ENCODE measurements around the gene GAK. TPM values are rescaled to one million over a fixed set of nuclear protein-coding genes. Genes with fewer than 3 reads are reported as not detected.
"Not testable (repeated sequence)": the region's sequence is repeated elsewhere in the genome, so short reads cannot be mapped to it uniquely, and the experiment has no call there.

Gene GAK
- total RNA-seq, 1 donor from 2014 or later, result 72.1 TPM

GRCh38 chr4:954211-955020 is 22.3 kb upstream of the GAK start:
- peak; percentile 27 for DNase-seq (ENCODE audit: low spot score)
- ATAC-seq, result no peak

- DNase-seq (ENCODE audit: low spot score), result no peak
- no peak for ATAC-seq
Measured at GRCh38 chr4:953574-953915, 21.4 kb upstream of the GAK start.

- DNase-seq (ENCODE audit: low spot score) (no peak), ATAC-seq (no peak)
Measured at GRCh38 chr4:952881-953573, 20.9 kb upstream of the GAK start.

GRCh38 chr4:951594-952468 is 19.7 kb upstream of the GAK start:
- DNase-seq (ENCODE audit: low spot score), result no peak

GRCh38 chr4:951186-951585 is 19.1 kb upstream of the GAK start:
- ATAC-seq (no peak), DNase-seq (ENCODE audit: low spot score) (no peak)

More at GRCh38 chr4:951594-952468, 19.7 kb upstream of the GAK start:
- ATAC-seq, result no peak

GRCh38 chr4:950136-951020 is 18.3 kb upstream of the GAK start:
- no peak for DNase-seq (ENCODE audit: low spot score)
- ATAC-seq, result no peak

- no peak for ATAC-seq
- no peak for DNase-seq (ENCODE audit: low spot score)
Measured at GRCh38 chr4:949656-950055, 17.5 kb upstream of the GAK start.

GRCh38 chr4:948936-949300 is 16.8 kb upstream of the GAK start:
- ATAC-seq (no peak), DNase-seq (ENCODE audit: low spot score) (no peak)

- DNase-seq (ENCODE audit: low spot score), result no peak
- ATAC-seq, result no peak
Measured at GRCh38 chr4:948101-948935, 16.2 kb upstream of the GAK start.

- DNase-seq (ENCODE audit: low spot score) (no peak), ATAC-seq (no peak)
Measured at GRCh38 chr4:947491-947971, 15.4 kb upstream of the GAK start.

GRCh38 chr4:946517-947471 is 14.7 kb upstream of the GAK start:
- ATAC-seq (no peak), DNase-seq (ENCODE audit: low spot score) (no peak)

- ATAC-seq (no peak), DNase-seq (ENCODE audit: low spot score) (no peak)
Measured at GRCh38 chr4:946103-946450, 14.0 kb upstream of the GAK start.

- ATAC-seq (no peak), DNase-seq (ENCODE audit: low spot score) (no peak)
Measured at GRCh38 chr4:945274-946102, 13.4 kb upstream of the GAK start.

GRCh38 chr4:939508-939907 is 7.4 kb upstream of the GAK start:
- not testable (repeated sequence) for DNase-seq (ENCODE audit: low spot score); ATAC-seq

- DNase-seq (ENCODE audit: low spot score), result no peak
- peak; percentile 21 for ATAC-seq
Measured at GRCh38 chr4:932713-933070, 576 bp upstream of the GAK start.

- DNase-seq (ENCODE audit: low spot score) (no peak), ATAC-seq (peak; percentile 43)
Measured at GRCh38 chr4:931194-931959, 739 bp downstream of the GAK start.

GRCh38 chr4:930827-931193 is 1.3 kb downstream of the GAK start:
- DNase-seq (ENCODE audit: low spot score), result no peak
- no peak for ATAC-seq

All from left lobe of liver (tissue), 2 donors.